CD4-positive, alpha-beta T cell (primary cell): ENCODE results near the gene APLP2. TPM values are rescaled to one million over a fixed set of nuclear protein-coding genes. Genes with fewer than 3 reads are reported as not detected.

ENCODE experiments used
- ATAC-seq: fragments of 200-7000 bp; cut with Tn5 transposase; one replicate; pipeline ENCODE4 v1.10.0; 2022; ENCODE audit warnings: mild to moderate bottlenecking; ENCODE audit not compliant: poor library complexity
- CTCF ChIA-PET: fragments of 350-600 bp; sonication (Branson Sonifier 250); formaldehyde crosslinking; loops from one replicate; lab custom pipeline; 2021; ENCODE audit warnings: antibody characterized with exemption, inconsistent platforms; lab: Charles Lee
- POLR2A ChIA-PET: fragments of 350-600 bp; sonication (Branson Sonifier 250); formaldehyde crosslinking; loops from one replicate; lab custom pipeline; 2021; ENCODE audit warnings: antibody characterized with exemption, inconsistent platforms; lab: Charles Lee
- DNase-seq, 14 experiments: peaks; one replicate each; pipeline ENCODE4 v3.0.0-alpha.2; 2013 to 2020; ENCODE audit warnings: mixed read lengths in 2 of 14
- H3K27ac ChIP-seq, 2 donors: one replicate each; pipeline versions ENCODE4 v1.5.1 to v1.7.0; 2013; ENCODE audit warnings: low read length in 2 of 2, low read depth in 1 of 2, mild to moderate bottlenecking in 1 of 2
- H3K27me3 ChIP-seq, 2 experiments: 1 replicate in 1 of 2; 2 replicates in 1 of 2; pipeline versions ENCODE4 v1.6.1 to v1.7.0; 2013; ENCODE audit warnings: low read length in 2 of 2, control low read depth in 1 of 2, mild to moderate bottlenecking in 1 of 2, moderate library complexity in 1 of 2; ENCODE audit not compliant: insufficient read depth in 2 of 2, control insufficient read depth in 1 of 2
- H3K36me3 ChIP-seq: one replicate; pipeline ENCODE4 v1.6.1; 2013; ENCODE audit warnings: low read length, control low read depth; ENCODE audit not compliant: insufficient read depth
- H3K4me1 ChIP-seq: one replicate; pipeline ENCODE4 v1.6.1; 2013; ENCODE audit warnings: low read length, control low read depth; ENCODE audit not compliant: insufficient read depth
- H3K4me3 ChIP-seq: one replicate; pipeline ENCODE4 v1.5.1; 2013; ENCODE audit warnings: mild to moderate bottlenecking, low read length, moderate library complexity
- H3K9me3 ChIP-seq, 2 experiments: 1 replicate in 1 of 2; 2 replicates in 1 of 2; pipeline versions ENCODE4 v1.6.1 to v1.7.0; 2013; ENCODE audit warnings: low read length in 2 of 2, mild to moderate bottlenecking in 2 of 2, control low read depth in 1 of 2, moderate library complexity in 1 of 2; ENCODE audit not compliant: control insufficient read depth in 1 of 2, insufficient read depth in 1 of 2
- H3K27ac Mint-ChIP-seq: one replicate; pipeline ENCODE4 v1.8.0; 2020; ENCODE audit warnings: mixed read lengths
- H3K27me3 Mint-ChIP-seq: one replicate; pipeline ENCODE4 v1.8.0; 2021; ENCODE audit warnings: mixed read lengths
- H3K36me3 Mint-ChIP-seq: one replicate; pipeline ENCODE4 v1.8.0; 2021; ENCODE audit warnings: low read depth, mixed read lengths
- H3K4me1 Mint-ChIP-seq: one replicate; pipeline ENCODE4 v1.8.0; 2021; ENCODE audit warnings: low read depth, mixed read lengths
- H3K4me3 Mint-ChIP-seq: one replicate; pipeline ENCODE4 v1.8.0; 2020; ENCODE audit warnings: mild to moderate bottlenecking, mixed read lengths
- H3K9me3 Mint-ChIP-seq: one replicate; pipeline ENCODE4 v1.8.0; 2020; ENCODE audit warnings: mixed read lengths
- CTCF ChIP-seq: fragments of 200-600 bp; IDR thresholded peaks from one replicate; pipeline ENCODE4 v1.8.0; 2022; ENCODE audit warnings: antibody characterized with exemption, mild to moderate bottlenecking
- intact Hi-C, 2 experiments: fragments of 100-400 bp; cut with DNase I in 1 of 2; cut with micrococcal nuclease in 1 of 2; formaldehyde crosslinking; loops; one replicate each; pipeline versions ENCODE4 v1.15.1 to v1.9.0; 2023 to 2025; cut with DNase I, micrococcal nuclease
- total RNA-seq, 174 experiments: library from RNA in 2 of 174; stranded (reverse) in 2 of 174; gene quantifications; one replicate each; pipeline ENCODE4 v1.2.3 and lab custom pipeline; 2021 to 2026

APLP2 gene
- total RNA-seq, 2 experiments from 2014 or later: 28.8 to 29.5 TPM

DNA sequence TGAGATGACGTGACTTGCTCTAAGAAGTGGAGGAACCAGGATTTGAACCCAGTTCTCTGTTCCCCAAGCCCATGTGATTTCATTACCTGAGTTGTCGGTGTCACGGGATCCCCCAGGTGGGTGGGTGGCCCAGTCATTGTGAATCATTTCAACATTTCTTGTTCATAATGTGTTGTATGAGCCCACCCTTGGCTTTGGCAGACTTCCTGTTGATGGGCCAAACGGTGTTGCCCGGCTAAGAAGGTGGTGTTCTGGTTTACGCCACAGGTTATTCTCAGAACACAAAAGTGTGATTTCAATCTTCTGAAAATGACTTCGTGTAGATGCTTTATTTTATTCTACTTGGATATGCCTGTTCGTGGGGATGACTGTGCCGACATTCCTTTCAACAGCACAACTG lies 68.3 kb downstream of the APLP2 start:
- POLR2A ChIA-PET: no interaction called here
- no peak for TF ChIP-seq CTCF
- H3K4me3 Mint-ChIP-seq: no peak overlapping the region
- intact Hi-C loops: no loop called here
- H3K4me1 Mint-ChIP-seq: no peaks in the 10 kb centered on the region
- Histone ChIP-seq H3K9me3 (no peaks in the 10 kb centered on the region), H3K4me1 (no peaks in the 10 kb centered on the region), H3K27ac (no peak overlapping the region), H3K27me3 (no peaks in the 10 kb centered on the region), H3K36me3 (peaks cover 39% of the 10 kb centered on the region), H3K4me3 (no peak overlapping the region)
- H3K27me3 Mint-ChIP-seq: no peaks in the 10 kb centered on the region
- H3K9me3 Mint-ChIP-seq: no peaks in the 10 kb centered on the region
- DNase-seq (no peak), ATAC-seq (no peak)
- peaks cover 70% of the 10 kb centered on the region for H3K36me3 Mint-ChIP-seq
- H3K27ac Mint-ChIP-seq: no peak overlapping the region
- CTCF ChIA-PET: no interaction called here

DNA sequence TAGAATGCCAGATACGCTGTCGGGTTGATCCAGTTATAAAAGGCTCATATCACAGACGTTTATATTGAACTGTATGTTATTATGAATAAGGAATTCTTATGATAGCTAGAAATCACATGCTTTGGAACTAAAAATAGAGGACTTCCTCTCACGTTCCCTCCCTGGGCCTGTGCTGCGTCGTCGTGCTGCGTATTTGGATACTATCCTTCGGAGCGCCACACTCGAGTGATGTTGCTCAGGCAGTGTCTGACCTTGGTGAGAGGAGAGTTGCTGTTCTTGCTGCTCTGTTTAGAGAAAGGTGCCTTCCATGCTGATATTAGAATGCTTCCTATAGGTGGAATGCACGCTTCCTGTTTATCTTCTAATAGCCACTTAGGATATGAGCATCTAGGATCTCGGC lies 69.7 kb downstream of the APLP2 start:
- intact Hi-C loops: no loop called here
- Histone ChIP-seq H3K9me3 (no peaks in the 10 kb centered on the region), H3K4me3 (no peak overlapping the region), H3K27me3 (no peaks in the 10 kb centered on the region), H3K4me1 (no peaks in the 10 kb centered on the region), H3K36me3 (peaks cover 34% of the 10 kb centered on the region), H3K27ac (no peak overlapping the region)
- TF ChIP-seq CTCF: no peak
- ChIA-PET POLR2A (no interaction called here), CTCF (no interaction called here)
- Mint-ChIP-seq H3K9me3 (no peaks in the 10 kb centered on the region), H3K27ac (no peak overlapping the region), H3K27me3 (no peaks in the 10 kb centered on the region), H3K36me3 (peaks cover 72% of the 10 kb centered on the region), H3K4me3 (no peak overlapping the region), H3K4me1 (no peaks in the 10 kb centered on the region)
- no peak for DNase-seq
- ATAC-seq: no peak

GRCh38 chr11:130141561-130142341 lies 72.1 kb downstream of the APLP2 start:
- peaks cover 12% of the 10 kb centered on the region for H3K4me1 Mint-ChIP-seq
- H3K4me3 ChIP-seq: no peak overlapping the region
- DNase-seq (no peak), ATAC-seq (no peak)
- CTCF ChIA-PET: no interaction called here
- intact Hi-C loops: no loop called here
- H3K4me3 Mint-ChIP-seq: no peak overlapping the region
- no peak overlapping the region for H3K27ac ChIP-seq
- no peaks in the 10 kb centered on the region for H3K27me3 Mint-ChIP-seq
- no peak overlapping the region for H3K27ac Mint-ChIP-seq
- H3K27me3 ChIP-seq: no peaks in the 10 kb centered on the region
- POLR2A ChIA-PET: no interaction called here
- H3K9me3 ChIP-seq: no peaks in the 10 kb centered on the region
- H3K9me3 Mint-ChIP-seq: no peaks in the 10 kb centered on the region
- peaks cover 8% of the 10 kb centered on the region for H3K4me1 ChIP-seq
- H3K36me3 Mint-ChIP-seq: peaks cover 59% of the 10 kb centered on the region
- H3K36me3 ChIP-seq: peaks cover 29% of the 10 kb centered on the region
- TF ChIP-seq CTCF: no peak
